Keratinocyte (primary cell): ENCODE results near the gene HELZ2. TPM values are rescaled to one million over a fixed set of nuclear protein-coding genes. Genes with fewer than 3 reads are reported as not detected.

Experiments
- DNase-seq: peaks from one replicate; pipeline ENCODE4 v3.0.0-alpha.2; 2011; ENCODE audit warnings: low read depth, missing footprints, low spot score
- FAIRE-seq: peaks from 2 replicates; lab custom pipeline; 2011; peaks lifted over from hg19 to GRCh38; lab: Jason Lieb, UNC
- H2AFZ ChIP-seq: 2 replicates; pipeline ENCODE4 v1.6.0; 2012; ENCODE audit warnings: low read length, control low read depth, inconsistent platforms; ENCODE audit not compliant: control insufficient read depth
- H3K27ac ChIP-seq: 2 replicates; pipeline ENCODE4 v1.5.1; 2011; ENCODE audit warnings: low read length; ENCODE audit not compliant: control insufficient read depth, insufficient read depth
- H3K27me3 ChIP-seq: 3 replicates; pipeline ENCODE4 v1.6.0; 2011; ENCODE audit warnings: low read length; ENCODE audit not compliant: control insufficient read depth, insufficient read depth; ENCODE audit errors: extremely low read depth
- H3K36me3 ChIP-seq, 2 experiments: 2 replicates in 1 of 2; 3 replicates in 1 of 2; pipeline ENCODE4 v1.5.1; 2011; ENCODE audit warnings: low read length in 2 of 2, mild to moderate bottlenecking in 1 of 2; ENCODE audit not compliant: control insufficient read depth in 2 of 2, insufficient read depth in 2 of 2; ENCODE audit errors: extremely low read depth in 1 of 2
- H3K4me1 ChIP-seq: 3 replicates; pipeline ENCODE4 v1.5.1; 2011; ENCODE audit warnings: low read length; ENCODE audit not compliant: control insufficient read depth, insufficient read depth; ENCODE audit errors: extremely low read depth
- H3K4me2 ChIP-seq: 3 replicates; pipeline ENCODE4 v1.6.0; 2011; ENCODE audit warnings: low read depth, low read length; ENCODE audit not compliant: control insufficient read depth, insufficient read depth; ENCODE audit errors: extremely low read depth
- H3K4me3 ChIP-seq, 3 experiments: fragments of 200-600 bp in 1 of 3; sonication (generic) in 1 of 3; 2 replicates in 2 of 3; 3 replicates in 1 of 3; pipeline ENCODE4 v1.5.1; 2011 to 2016; ENCODE audit warnings: low read length in 3 of 3, mild to moderate bottlenecking in 3 of 3, control low read depth in 2 of 3, inconsistent platforms in 1 of 3, low read depth in 1 of 3, mixed read lengths in 1 of 3, mixed run types in 1 of 3, moderate library complexity in 1 of 3; ENCODE audit not compliant: control insufficient read depth in 2 of 3, insufficient read depth in 2 of 3; ENCODE audit errors: extremely low read depth in 1 of 3
- H3K79me2 ChIP-seq: 2 replicates; pipeline ENCODE4 v1.6.0; 2012; ENCODE audit warnings: low read length; ENCODE audit not compliant: control insufficient read depth, insufficient read depth
- H3K9ac ChIP-seq: 3 replicates; pipeline ENCODE4 v1.6.0; 2011; ENCODE audit warnings: low read length; ENCODE audit not compliant: control insufficient read depth, insufficient read depth; ENCODE audit errors: extremely low read depth
- H3K9me1 ChIP-seq: 3 replicates; pipeline ENCODE4 v1.6.0; 2011; ENCODE audit warnings: low read length; ENCODE audit not compliant: control insufficient read depth, insufficient read depth; ENCODE audit errors: extremely low read depth
- H3K9me3 ChIP-seq: 2 replicates; pipeline ENCODE4 v1.5.1; 2012; ENCODE audit warnings: low read depth, low read length; ENCODE audit not compliant: control insufficient read depth
- H4K20me1 ChIP-seq: 3 replicates; pipeline ENCODE4 v1.6.0; 2011; ENCODE audit warnings: low read length; ENCODE audit not compliant: control insufficient read depth, insufficient read depth; ENCODE audit errors: extremely low read depth
- EZH2 ChIP-seq: IDR thresholded peaks from one replicate; pipeline ENCODE4 v1.6.1; 2012; ENCODE audit warnings: inconsistent platforms, mild to moderate bottlenecking, low read length, moderate library complexity
- dilution Hi-C: fragments of 300-500 bp; cut with MboI; formaldehyde crosslinking; loops from one replicate; pipeline ENCODE4 v1.7.0; 2020; ENCODE audit warnings: low sequenced_read_pairs; ENCODE audit not compliant: extremely low pct_ligation_motif_present
- polyA plus RNA-seq, 5 experiments: library from polyadenylated mRNA; depleted of rRNA in 3 of 5; stranded (reverse) in 3 of 5; stranded (forward) in 1 of 5; unstranded in 1 of 5; fragments of >200 nt; gene quantifications; 1 replicate in 1 of 5; 2 replicates in 3 of 5; 3 replicates in 1 of 5; pipeline versions ENCODE4 v1.2.1 to v1.2.3, GENCODE V29; 2011 to 2012; ENCODE audit warnings: missing spikeins in 2 of 5, low read depth in 1 of 5, low replicate concordance in 1 of 5
- TF ChIP-seq, protein P1 (sequence below), 3 experiments: IDR thresholded peaks in 1 of 3; conservative IDR thresholded peaks in 1 of 3; optimal IDR thresholded peaks in 1 of 3; 2 replicates in 2 of 3; 3 replicates in 1 of 3; pipeline versions ENCODE3 to v1.5.1; 2011; ENCODE audit warnings: low read length in 3 of 3, mild to moderate bottlenecking in 3 of 3, moderate library complexity in 2 of 3, control low read depth in 1 of 3, inconsistent platforms in 1 of 3; ENCODE audit not compliant: insufficient read depth in 2 of 3; ENCODE audit errors: extremely low read depth in 1 of 3

HELZ2 gene
- polyA plus RNA-seq, 1 donor (not counting 4 experiments of a cell fraction or from before 2014, with no cell fraction given) = 14.8 TPM

DNA sequence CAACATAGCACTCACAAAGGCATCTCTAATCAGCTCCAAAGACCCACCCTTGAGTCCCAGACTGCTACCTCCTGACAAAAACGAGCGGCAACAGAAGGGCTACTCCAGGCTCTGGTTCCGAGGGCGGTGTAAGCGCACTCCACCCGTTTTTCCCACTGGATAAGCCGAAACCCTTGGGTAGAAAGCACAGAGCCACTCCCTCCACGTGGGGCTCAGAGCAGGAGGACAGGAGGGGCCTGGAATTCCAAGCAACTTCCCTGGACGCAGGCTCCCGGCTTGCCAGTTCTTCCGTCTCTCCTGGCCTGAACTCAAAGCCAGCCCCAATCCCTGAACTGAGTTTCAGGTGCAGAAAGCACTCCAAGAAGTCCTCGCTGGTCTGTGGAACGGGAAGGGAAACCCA lies 45.5 kb upstream of the HELZ2 start:
- Histone ChIP-seq H3K79me2 (peaks cover 48% of the 10 kb centered on the region), H3K36me3 (peaks cover 12 to 21% of the 10 kb centered on the region in 2 experiments), H3K4me2 (no peak overlapping the region), H3K27me3 (no peaks in the 10 kb centered on the region), H3K4me3 (no peak overlapping the region), H3K9me3 (no peaks in the 10 kb centered on the region), H4K20me1 (no peaks in the 10 kb centered on the region), H2AFZ (no peak overlapping the region), H3K9ac (no peak overlapping the region), H3K27ac (no peak overlapping the region), H3K4me1 (no peaks in the 10 kb centered on the region), H3K9me1 (no peaks in the 10 kb centered on the region)
- TF ChIP-seq, protein P1, sequence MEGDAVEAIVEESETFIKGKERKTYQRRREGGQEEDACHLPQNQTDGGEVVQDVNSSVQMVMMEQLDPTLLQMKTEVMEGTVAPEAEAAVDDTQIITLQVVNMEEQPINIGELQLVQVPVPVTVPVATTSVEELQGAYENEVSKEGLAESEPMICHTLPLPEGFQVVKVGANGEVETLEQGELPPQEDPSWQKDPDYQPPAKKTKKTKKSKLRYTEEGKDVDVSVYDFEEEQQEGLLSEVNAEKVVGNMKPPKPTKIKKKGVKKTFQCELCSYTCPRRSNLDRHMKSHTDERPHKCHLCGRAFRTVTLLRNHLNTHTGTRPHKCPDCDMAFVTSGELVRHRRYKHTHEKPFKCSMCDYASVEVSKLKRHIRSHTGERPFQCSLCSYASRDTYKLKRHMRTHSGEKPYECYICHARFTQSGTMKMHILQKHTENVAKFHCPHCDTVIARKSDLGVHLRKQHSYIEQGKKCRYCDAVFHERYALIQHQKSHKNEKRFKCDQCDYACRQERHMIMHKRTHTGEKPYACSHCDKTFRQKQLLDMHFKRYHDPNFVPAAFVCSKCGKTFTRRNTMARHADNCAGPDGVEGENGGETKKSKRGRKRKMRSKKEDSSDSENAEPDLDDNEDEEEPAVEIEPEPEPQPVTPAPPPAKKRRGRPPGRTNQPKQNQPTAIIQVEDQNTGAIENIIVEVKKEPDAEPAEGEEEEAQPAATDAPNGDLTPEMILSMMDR (optimal IDR thresholded peaks at IDR 0.05 in 1 of 3, IDR thresholded peaks at IDR 0.05 in 1 of 3, conservative IDR thresholded peaks at IDR 0.05 in 1 of 3; ENCODE audit: extremely low read depth in 1 of 3, insufficient read depth in 2 of 3, low read length in 3 of 3) = no peak
- no peak for TF ChIP-seq EZH2
- DNase-seq (no peak), FAIRE-seq (no peak)
- dilution Hi-C loops = no loop called here

DNA sequence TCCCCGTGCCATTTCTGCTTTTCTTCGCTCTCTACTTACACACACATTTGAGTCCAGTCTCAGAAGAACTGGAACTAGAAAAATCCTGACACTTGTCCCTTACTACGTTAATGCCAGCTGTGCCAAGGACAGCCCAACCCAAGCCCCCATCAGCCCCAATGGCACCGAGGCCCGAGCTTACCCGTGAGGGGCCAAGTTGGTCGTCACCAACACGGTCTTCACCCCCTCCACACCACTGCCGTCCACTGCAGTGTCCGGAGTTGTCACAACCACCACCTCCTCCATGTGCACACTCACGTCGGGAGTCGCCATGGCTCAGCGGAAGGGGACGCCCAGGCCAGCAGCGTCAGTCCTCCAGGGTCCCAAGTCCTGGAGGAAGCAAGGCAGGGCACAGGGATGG lies 45.0 kb upstream of the HELZ2 start:
- no peak overlapping the region for H2AFZ ChIP-seq
- H3K27ac ChIP-seq = no peak overlapping the region
- no peaks in the 10 kb centered on the region for H4K20me1 ChIP-seq
- TF ChIP-seq, protein P1 (optimal IDR thresholded peaks at IDR 0.05 in 1 of 3, IDR thresholded peaks at IDR 0.05 in 1 of 3, conservative IDR thresholded peaks at IDR 0.05 in 1 of 3; ENCODE audit: extremely low read depth in 1 of 3, insufficient read depth in 2 of 3, low read length in 3 of 3) = no peak
- TF ChIP-seq EZH2 = no peak
- no peaks in the 10 kb centered on the region for H3K9me3 ChIP-seq
- H3K9ac ChIP-seq = no peak overlapping the region
- FAIRE-seq (no peak), DNase-seq (no peak)
- H3K4me3 ChIP-seq = no peak overlapping the region
- peaks cover 46% of the 10 kb centered on the region for H3K79me2 ChIP-seq
- dilution Hi-C loops = no loop called here
- H3K9me1 ChIP-seq = no peaks in the 10 kb centered on the region
- no peaks in the 10 kb centered on the region for H3K4me1 ChIP-seq
- no peak overlapping the region for H3K4me2 ChIP-seq
- H3K36me3 ChIP-seq = peaks cover 12 to 21% of the 10 kb centered on the region in 2 experiments
- H3K27me3 ChIP-seq = no peaks in the 10 kb centered on the region
